ENCODE results near the gene MAK. TPM values are rescaled to one million over a fixed set of nuclear protein-coding genes. Genes with fewer than 3 reads are reported as not detected.

MAK gene
- total and polyA plus RNA-seq, 2 of the 13 experiments (the other 11 are each of a cell fraction or from before 2014, with no cell fraction given) = 0.04 TPM; not detected in 1

GRCh38 chr6:10747251-10747972 is 90.9 kb downstream of the MAK start, which contains the start of gene TMEM14B (continued):
- TF ChIP-seq PBX2 (CRISPR knock-in tag; IDR thresholded peaks at IDR 0.05) (no peak), MTF1 (CRISPR knock-in tag; IDR thresholded peaks at IDR 0.05) (no peak), NFKB2 (CRISPR knock-in tag; IDR thresholded peaks at IDR 0.05; ENCODE audit: borderline replicate concordance) (peak; percentile 88; the same call in 1 of the 2 replicates), XBP1 (CRISPR knock-in tag; IDR thresholded peaks at IDR 0.05) (0 out of 2 replicates have a peak, but pooled peaks have one; percentile 58), ZNF639 (CRISPR knock-in tag; conservative IDR thresholded peaks at IDR 0.05) (peak; percentile 99), ATF6 (CRISPR knock-in tag; conservative IDR thresholded peaks at IDR 0.05) (peak; percentile 92), ZNF317 (CRISPR knock-in tag; IDR thresholded peaks at IDR 0.05) (peak; percentile 87), BRF2 (CRISPR knock-in tag; IDR thresholded peaks at IDR 0.05) (no peak; the same call in 1 of the 2 replicates), ZNF142 (CRISPR knock-in tag; IDR thresholded peaks at IDR 0.05) (peak; percentile 80; the same call in 1 of the 2 replicates), ZNF567 (CRISPR knock-in tag; IDR thresholded peaks at IDR 0.05; ENCODE audit: borderline replicate concordance) (peak; percentile 88), SMAD3 (CRISPR knock-in tag; IDR thresholded peaks at IDR 0.05) (peak; percentile 98), ZNF792 (CRISPR knock-in tag; IDR thresholded peaks at IDR 0.05) (peak; percentile 90), GFI1 (CRISPR knock-in tag; IDR thresholded peaks at IDR 0.05; ENCODE audit: borderline replicate concordance) (peak; percentile 40; the same call in 1 of the 2 replicates), ZNF230 (CRISPR knock-in tag; IDR thresholded peaks at IDR 0.05) (peak; percentile 87), SKIL (CRISPR knock-in tag; IDR thresholded peaks at IDR 0.05; ENCODE audit: borderline replicate concordance) (no peak; the same call in 1 of the 2 replicates)
